OCI-LY7 (cell line): Measurements from ENCODE around the gene CR2. TPM values are rescaled to one million over a fixed set of nuclear protein-coding genes. Genes with fewer than 3 reads are reported as not detected.

Source experiments
- BruUV-seq: library from RNA; stranded (reverse); fragments of 400-500 nt; replicated peaks from 2 replicates; lab custom pipeline; 2021; lab: Mats Ljungman, UMichigan
- CTCF ChIA-PET: fragments of 300-600 bp; sonication (Branson Sonifier 250); formaldehyde crosslinking; loops from one replicate; lab custom pipeline; 2022; ENCODE audit warnings: antibody characterized with exemption; ENCODE audit not compliant: unreplicated experiment; lab: Charles Lee
- POLR2A ChIA-PET: fragments of 300-600 bp; sonication (Branson Sonifier 250); formaldehyde crosslinking; loops from one replicate; lab custom pipeline; 2022; ENCODE audit warnings: antibody characterized with exemption; lab: Charles Lee
- DNase-seq: peaks from one replicate; pipeline ENCODE4 v3.0.0-alpha.2; 2015; ENCODE audit warnings: low spot score
- H2AFZ ChIP-seq: fragments of 200-600 bp; sonication (generic), shearing (Covaris generic); 2 replicates; pipeline ENCODE4 v1.6.1; 2014; ENCODE audit warnings: mild to moderate bottlenecking, antibody characterized with exemption, low read length, moderate library complexity
- H3K27ac ChIP-seq: fragments of 200-600 bp; sonication (generic); 2 replicates; pipeline ENCODE4 v1.5.1; 2014; ENCODE audit warnings: mixed run types, low read depth, mild to moderate bottlenecking, moderate library complexity, low read length, inconsistent platforms; ENCODE audit not compliant: poor library complexity, severe bottlenecking
- H3K36me3 ChIP-seq: fragments of 200-600 bp; sonication (generic); 2 replicates; pipeline ENCODE4 v1.6.1; 2014; ENCODE audit warnings: mild to moderate bottlenecking, antibody characterized with exemption, low read length, moderate library complexity, mixed read lengths; ENCODE audit not compliant: insufficient read depth
- H3K4me1 ChIP-seq: fragments of 200-600 bp; sonication (generic); 2 replicates; pipeline ENCODE4 v1.5.1; 2014; ENCODE audit warnings: mild to moderate bottlenecking, low read length; ENCODE audit not compliant: insufficient read depth, poor library complexity, severe bottlenecking
- H3K4me2 ChIP-seq: fragments of 200-600 bp; sonication (generic); 2 replicates; pipeline ENCODE4 v1.6.1; 2014; ENCODE audit warnings: mild to moderate bottlenecking, low read length
- H3K4me3 ChIP-seq: fragments of 200-600 bp; sonication (generic); 2 replicates; pipeline ENCODE4 v1.5.1; 2014; ENCODE audit warnings: mild to moderate bottlenecking, low read depth, low read length; ENCODE audit not compliant: poor library complexity, severe bottlenecking
- H3K79me2 ChIP-seq: fragments of 200-600 bp; sonication (generic); 2 replicates; pipeline ENCODE4 v1.6.1; 2016; ENCODE audit warnings: low read depth, mild to moderate bottlenecking, low read length, moderate library complexity, mixed read lengths; ENCODE audit not compliant: insufficient read depth
- H3K9me2 ChIP-seq: fragments of 200-600 bp; sonication (generic); 2 replicates; pipeline ENCODE4 v1.6.1; 2016; ENCODE audit warnings: mild to moderate bottlenecking, low read length, mixed read lengths; ENCODE audit not compliant: insufficient read depth
- H3K9me3 ChIP-seq: fragments of 200-600 bp; sonication (generic); 2 replicates; pipeline ENCODE4 v1.6.1; 2014; ENCODE audit warnings: mild to moderate bottlenecking, mixed run types, low read length, mixed read lengths
- H4K20me1 ChIP-seq: fragments of 200-600 bp; sonication (generic); 2 replicates; pipeline ENCODE4 v1.6.1; 2014; ENCODE audit warnings: mild to moderate bottlenecking, antibody characterized with exemption, low read length, moderate library complexity, mixed read lengths; ENCODE audit not compliant: insufficient read depth
- CTCF ChIP-seq: fragments of 200-600 bp; sonication (generic); conservative IDR thresholded peaks from 2 replicates; pipeline ENCODE4 v1.5.1; 2014; ENCODE audit warnings: mild to moderate bottlenecking, antibody characterized with exemption, low read length, moderate library complexity, mixed read lengths
- EZH2phosphoT487 ChIP-seq: fragments of 200-600 bp; sonication (generic); IDR thresholded peaks from 2 replicates; pipeline ENCODE4 v1.6.1; 2018; ENCODE audit warnings: low read depth, borderline replicate concordance, mild to moderate bottlenecking, mixed run types, antibody characterized with exemption, low read length, moderate library complexity, mixed read lengths
- intact Hi-C: fragments of 100-400 bp; cut with micrococcal nuclease; formaldehyde crosslinking; loops from one replicate; pipeline ENCODE4 v1.10.0; 2022; ENCODE audit not compliant: unreplicated experiment
- total RNA-seq, 2 experiments: library from RNA; depleted of rRNA in 1 of 2; stranded (reverse); fragments of >200 nt in 1 of 2; shearing (Covaris generic) in 1 of 2; gene quantifications; 2 replicates each; pipeline ENCODE4 v1.2.3, GENCODE V29; 2014 to 2022

The CR2 gene
- total RNA-seq, 2 experiments from 2014 or later, result 4.4 to 13.5 TPM

- ChIA-PET POLR2A (interaction anchor here (1.0 kb wide), 1 partner anchor 21 kb away, joined by 3 read pairs; no protein-coding TSS in a partner anchor), CTCF (no interaction called here)
- intact Hi-C loops, result no loop called here
- no peaks in the 10 kb centered on the region; the same call in 1 of the 2 replicates for H3K36me3 ChIP-seq
- no peaks in the 10 kb centered on the region for H3K9me2 ChIP-seq
- no peaks in the 10 kb centered on the region for H3K79me2 ChIP-seq
- no peak for DNase-seq
- H4K20me1 ChIP-seq, result no peaks in the 10 kb centered on the region
- H3K4me1 ChIP-seq, result peaks cover 9% of the 10 kb centered on the region
- no TSS peak for BruUV-seq
- H3K4me3 ChIP-seq, result no peak overlapping the region
- TF ChIP-seq EZH2phosphoT487 (no peak), CTCF (no peak)
- no peak overlapping the region for H2AFZ ChIP-seq
- H3K4me2 ChIP-seq, result no peak overlapping the region
- H3K27ac ChIP-seq, result no peak overlapping the region
- peaks cover 22% of the 10 kb centered on the region; the same call in 1 of the 2 replicates for H3K9me3 ChIP-seq
These were observed 29.5 kb upstream of the CR2 start for GRCh38 chr1:207424570-207425131.

- DNase-seq, result no peak
- intact Hi-C loops, result no loop called here
- Histone ChIP-seq H3K27ac (no peak overlapping the region), H3K4me2 (no peak overlapping the region), H3K4me1 (peaks cover 40% of the 10 kb centered on the region), H3K79me2 (no peaks in the 10 kb centered on the region), H3K9me3 (peaks cover 22% of the 10 kb centered on the region; the same call in 1 of the 2 replicates), H3K36me3 (no peaks in the 10 kb centered on the region; the same call in 1 of the 2 replicates), H3K4me3 (no peak overlapping the region), H2AFZ (no peak overlapping the region), H3K9me2 (no peaks in the 10 kb centered on the region), H4K20me1 (no peaks in the 10 kb centered on the region)
- POLR2A ChIA-PET, result interaction anchor here (0.5 to 1.5 kb wide), 5 partner anchors 21 to 220 kb away, joined by 3 to 5 read pairs (median 4); no protein-coding TSS in a partner anchor
- TF ChIP-seq EZH2phosphoT487 (no peak), CTCF (no peak)
- BruUV-seq, result no TSS peak
- CTCF ChIA-PET, result no interaction called here
These were observed 26.1 kb upstream of the CR2 start for GRCh38 chr1:207427832-207428585.
